ENCODE data around the gene CDH11. TPM values are rescaled to one million over a fixed set of nuclear protein-coding genes. Genes with fewer than 3 reads are reported as not detected.

CDH11 gene
- total RNA-seq, 1 experiment from 2014 or later: 297 TPM

DNA sequence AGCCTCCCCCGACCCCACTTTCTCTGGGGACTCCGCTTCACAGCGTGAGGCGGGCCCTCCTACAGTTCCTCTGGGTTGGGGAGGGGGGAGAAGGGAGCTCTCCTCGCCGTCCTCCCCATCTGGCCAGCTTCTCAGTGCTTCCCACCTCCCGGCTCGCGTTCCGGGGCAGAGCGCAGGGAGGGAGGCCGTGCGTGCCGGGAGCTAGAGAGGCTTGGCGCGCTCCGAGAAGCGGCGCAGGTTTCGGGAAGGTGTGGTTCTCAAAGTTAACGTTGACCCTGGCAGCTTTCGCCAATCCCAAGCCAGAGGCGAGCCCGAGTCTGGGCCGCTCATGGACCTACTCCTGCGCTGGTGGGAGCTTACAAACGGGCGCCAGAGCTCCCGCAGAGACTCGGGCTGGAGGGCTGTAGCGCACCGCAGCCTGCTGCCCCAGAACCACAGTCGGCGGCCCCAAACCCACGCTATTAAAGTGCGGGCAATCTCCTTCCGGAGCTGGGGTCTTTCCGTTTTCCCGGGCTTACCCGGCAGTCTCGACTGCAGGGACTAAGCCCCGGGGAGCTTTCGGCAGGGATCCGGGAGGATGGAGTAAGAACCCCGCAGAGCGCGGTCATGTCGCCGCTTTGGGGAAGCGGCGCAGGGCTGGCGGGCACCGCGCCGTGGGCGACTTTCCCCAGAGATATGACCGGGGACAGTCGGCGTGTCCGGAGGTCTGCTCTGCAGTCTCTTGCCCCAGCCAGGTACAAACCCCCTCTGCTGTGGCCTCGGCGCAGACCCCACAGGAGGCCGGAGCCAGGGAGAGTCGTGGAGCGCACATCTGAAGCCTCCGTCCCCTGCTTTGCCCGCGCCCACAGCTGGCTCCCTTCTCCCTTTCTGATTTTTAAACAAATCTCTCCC, 787 bp downstream of the CDH11 start:
- Histone ChIP-seq H3K4me3 (ENCODE audit: low read depth, low read length, poor library complexity, severe bottlenecking) (peak overlapping the region; percentile 79), H3K36me3 (ENCODE audit: insufficient read depth, low read length, poor library complexity, severe bottlenecking) (peaks cover 23% of the 10 kb centered on the region), H3K27me3 (replicated peaks; ENCODE audit: insufficient read depth, low read depth, low read length, poor library complexity) (no peaks in the 10 kb centered on the region), H3K4me1 (ENCODE audit: insufficient read depth, low read length, poor library complexity, severe bottlenecking) (peaks cover 33% of the 10 kb centered on the region), H3K27ac (ENCODE audit: low read depth, low read length, poor library complexity, severe bottlenecking) (peak overlapping the region; percentile 89), H3K9me3 (ENCODE audit: low read depth, low read length, poor library complexity, severe bottlenecking) (no peaks in the 10 kb centered on the region)
- POLR2A ChIA-PET (ENCODE audit: low non-redundant PET): interaction anchor here (0.6 kb wide), 2 partner anchors 374 to 904 kb away, joined by 3 to 6 read pairs; no protein-coding TSS in a partner anchor
- no TSS peak for BruUV-seq (replicated peaks)
- TF ChIP-seq, protein P1, sequence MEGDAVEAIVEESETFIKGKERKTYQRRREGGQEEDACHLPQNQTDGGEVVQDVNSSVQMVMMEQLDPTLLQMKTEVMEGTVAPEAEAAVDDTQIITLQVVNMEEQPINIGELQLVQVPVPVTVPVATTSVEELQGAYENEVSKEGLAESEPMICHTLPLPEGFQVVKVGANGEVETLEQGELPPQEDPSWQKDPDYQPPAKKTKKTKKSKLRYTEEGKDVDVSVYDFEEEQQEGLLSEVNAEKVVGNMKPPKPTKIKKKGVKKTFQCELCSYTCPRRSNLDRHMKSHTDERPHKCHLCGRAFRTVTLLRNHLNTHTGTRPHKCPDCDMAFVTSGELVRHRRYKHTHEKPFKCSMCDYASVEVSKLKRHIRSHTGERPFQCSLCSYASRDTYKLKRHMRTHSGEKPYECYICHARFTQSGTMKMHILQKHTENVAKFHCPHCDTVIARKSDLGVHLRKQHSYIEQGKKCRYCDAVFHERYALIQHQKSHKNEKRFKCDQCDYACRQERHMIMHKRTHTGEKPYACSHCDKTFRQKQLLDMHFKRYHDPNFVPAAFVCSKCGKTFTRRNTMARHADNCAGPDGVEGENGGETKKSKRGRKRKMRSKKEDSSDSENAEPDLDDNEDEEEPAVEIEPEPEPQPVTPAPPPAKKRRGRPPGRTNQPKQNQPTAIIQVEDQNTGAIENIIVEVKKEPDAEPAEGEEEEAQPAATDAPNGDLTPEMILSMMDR (conservative IDR thresholded peaks at IDR 0.05; ENCODE audit: low read depth, low read length): no peak
- no peak for TF ChIP-seq EZH2 (IDR thresholded peaks at IDR 0.05; ENCODE audit: borderline replicate concordance, low read depth, low read length, poor library complexity, severe bottlenecking)
- CTCF ChIA-PET: no interaction called here
- peak; percentile 56 for DNase-seq (ENCODE audit: low spot score)
- intact Hi-C loops (cut with micrococcal nuclease; ENCODE audit: unreplicated experiment): loop anchor here (5.0 to 10.0 kb wide), 3 partner anchors 254 to 711 kb away; no protein-coding TSS in a partner anchor

DNA sequence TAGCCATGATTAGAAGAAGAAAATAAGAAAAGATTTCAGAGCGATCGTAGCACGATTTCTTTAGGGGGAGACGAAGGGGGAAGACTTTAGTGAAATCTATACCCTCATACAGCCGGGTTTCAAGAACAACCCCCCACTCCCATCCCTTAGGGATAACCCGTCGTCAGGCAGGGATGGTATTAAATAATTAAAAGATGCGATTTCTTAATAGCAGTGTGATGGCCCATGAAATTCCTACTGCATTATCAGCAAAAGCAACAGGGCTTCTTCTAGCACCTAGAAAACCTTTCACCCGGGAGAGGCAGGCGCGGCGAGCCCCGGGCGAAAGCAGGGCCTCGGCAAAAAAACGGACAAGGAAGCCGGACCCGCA, 1.4 kb downstream of the CDH11 start:
- ChIA-PET CTCF (no interaction called here), POLR2A (ENCODE audit: low non-redundant PET) (interaction anchor here (0.6 kb wide), 1 partner anchor 904 kb away, joined by 6 read pairs; no protein-coding TSS in a partner anchor)
- peaks cover 30% of the 10 kb centered on the region for H3K36me3 ChIP-seq (ENCODE audit: insufficient read depth, low read length, poor library complexity, severe bottlenecking)
- no peaks in the 10 kb centered on the region for H3K27me3 ChIP-seq (replicated peaks; ENCODE audit: insufficient read depth, low read depth, low read length, poor library complexity)
- no TSS peak for BruUV-seq (replicated peaks)
- H3K27ac ChIP-seq (ENCODE audit: low read depth, low read length, poor library complexity, severe bottlenecking): peak overlapping the region; percentile 89
- TF ChIP-seq EZH2 (IDR thresholded peaks at IDR 0.05; ENCODE audit: borderline replicate concordance, low read depth, low read length, poor library complexity, severe bottlenecking): no peak
- TF ChIP-seq, protein P1 (conservative IDR thresholded peaks at IDR 0.05; ENCODE audit: low read depth, low read length): no peak
- DNase-seq (ENCODE audit: low spot score): no peak
- no peaks in the 10 kb centered on the region for H3K9me3 ChIP-seq (ENCODE audit: low read depth, low read length, poor library complexity, severe bottlenecking)
- intact Hi-C loops (cut with micrococcal nuclease; ENCODE audit: unreplicated experiment): loop anchor here (5.0 to 10.0 kb wide), 3 partner anchors 254 to 712 kb away; no protein-coding TSS in a partner anchor
- peaks cover 33% of the 10 kb centered on the region for H3K4me1 ChIP-seq (ENCODE audit: insufficient read depth, low read length, poor library complexity, severe bottlenecking)
- peak overlapping the region; percentile 79 for H3K4me3 ChIP-seq (ENCODE audit: low read depth, low read length, poor library complexity, severe bottlenecking)

DNA sequence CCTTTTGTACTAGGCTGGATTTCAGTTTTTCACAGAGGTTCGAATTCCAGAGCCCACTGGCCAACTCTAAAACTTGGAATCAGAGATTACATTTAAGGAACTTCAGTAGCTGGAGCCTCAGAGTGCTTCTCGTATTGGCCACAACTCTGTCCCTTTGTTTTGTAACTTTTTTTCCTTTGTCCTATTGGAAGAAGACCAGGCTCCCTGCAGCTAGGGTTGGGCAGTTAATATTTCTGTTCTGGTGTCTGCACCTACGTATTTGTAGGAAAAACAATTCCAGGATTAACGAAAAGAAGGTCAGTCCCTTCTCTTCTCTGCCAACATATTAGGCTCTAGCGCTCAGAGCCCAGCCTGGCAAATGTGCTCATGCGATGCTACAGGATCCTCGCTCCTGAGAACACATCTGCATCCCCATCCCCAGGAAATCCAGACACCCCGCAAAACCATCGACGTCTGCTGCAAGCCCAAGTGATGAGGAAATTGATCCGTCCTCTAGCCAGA, 1.9 kb downstream of the CDH11 start:
- no peaks in the 10 kb centered on the region for H3K9me3 ChIP-seq (ENCODE audit: low read depth, low read length, poor library complexity, severe bottlenecking)
- peak; percentile 68 for DNase-seq (ENCODE audit: low spot score)
- peaks cover 33% of the 10 kb centered on the region for H3K4me1 ChIP-seq (ENCODE audit: insufficient read depth, low read length, poor library complexity, severe bottlenecking)
- CTCF ChIA-PET: no interaction called here
- no peaks in the 10 kb centered on the region for H3K27me3 ChIP-seq (replicated peaks; ENCODE audit: insufficient read depth, low read depth, low read length, poor library complexity)
- peak overlapping the region; percentile 89 for H3K27ac ChIP-seq (ENCODE audit: low read depth, low read length, poor library complexity, severe bottlenecking)
- peak overlapping the region; percentile 79 for H3K4me3 ChIP-seq (ENCODE audit: low read depth, low read length, poor library complexity, severe bottlenecking)
- TF ChIP-seq, protein P1 (conservative IDR thresholded peaks at IDR 0.05; ENCODE audit: low read depth, low read length): no peak
- no peak for TF ChIP-seq EZH2 (IDR thresholded peaks at IDR 0.05; ENCODE audit: borderline replicate concordance, low read depth, low read length, poor library complexity, severe bottlenecking)
- BruUV-seq (replicated peaks): no TSS peak
- peaks cover 35% of the 10 kb centered on the region for H3K36me3 ChIP-seq (ENCODE audit: insufficient read depth, low read length, poor library complexity, severe bottlenecking)
- POLR2A ChIA-PET (ENCODE audit: low non-redundant PET): no interaction called here
- intact Hi-C loops (cut with micrococcal nuclease; ENCODE audit: unreplicated experiment): loop anchor here (2.0 to 10.0 kb wide), 11 partner anchors 128 to 1755 kb away; no protein-coding TSS in a partner anchor
